ENCODE results near the gene CACHD1.

The CACHD1 gene

GRCh38 chr1:64498325-64498724, 28.4 kb downstream of the CACHD1 start:
- no peak for DNase-seq

GRCh38 chr1:64499011-64499410, 29.1 kb downstream of the CACHD1 start:
- no peak for DNase-seq

GRCh38 chr1:64499966-64500365, 30.0 kb downstream of the CACHD1 start:
- no peak for DNase-seq

- DNase-seq = no peak
Measured at GRCh38 chr1:64502083-64502482, 32.2 kb downstream of the CACHD1 start.

GRCh38 chr1:64502931-64503330, 33.0 kb downstream of the CACHD1 start:
- no peak for DNase-seq

- DNase-seq = no peak
Measured at GRCh38 chr1:64505232-64505943, 35.5 kb downstream of the CACHD1 start.

GRCh38 chr1:64505944-64506655, 36.2 kb downstream of the CACHD1 start:
- DNase-seq = no peak

GRCh38 chr1:64508629-64509028, 38.7 kb downstream of the CACHD1 start:
- no peak for DNase-seq

GRCh38 chr1:64511044-64511443, 41.1 kb downstream of the CACHD1 start:
- no peak for DNase-seq

GRCh38 chr1:64512206-64512605, 42.3 kb downstream of the CACHD1 start:
- DNase-seq = peak; percentile 16

GRCh38 chr1:64513545-64513944, 43.6 kb downstream of the CACHD1 start:
- DNase-seq = no peak

- DNase-seq = no peak
Measured at GRCh38 chr1:64514197-64514765, 44.4 kb downstream of the CACHD1 start.

- DNase-seq = no peak
Measured at GRCh38 chr1:64515427-64515826, 45.5 kb downstream of the CACHD1 start.

- no peak for DNase-seq
Measured at GRCh38 chr1:64516301-64516700, 46.4 kb downstream of the CACHD1 start.

GRCh38 chr1:64516803-64517568, 47.1 kb downstream of the CACHD1 start:
- no peak for DNase-seq

- DNase-seq = no peak
Measured at GRCh38 chr1:64517640-64518039, 47.7 kb downstream of the CACHD1 start.

GRCh38 chr1:64518692-64519481, 49.0 kb downstream of the CACHD1 start:
- DNase-seq = no peak

- no peak for DNase-seq
Measured at GRCh38 chr1:64519901-64520300, 50.0 kb downstream of the CACHD1 start.

- no peak for DNase-seq
Measured at GRCh38 chr1:64522740-64523139, 52.8 kb downstream of the CACHD1 start.

GRCh38 chr1:64523413-64524337, 53.7 kb downstream of the CACHD1 start:
- no peak for DNase-seq

GRCh38 chr1:64524614-64525013, 54.7 kb downstream of the CACHD1 start:
- no peak for DNase-seq
